ENCODE results near the gene CEMP1.
"Not testable (repeated sequence)": the region's sequence is repeated elsewhere in the genome, so short reads cannot be mapped to it uniquely, and the experiment has no call there.

DNA sequence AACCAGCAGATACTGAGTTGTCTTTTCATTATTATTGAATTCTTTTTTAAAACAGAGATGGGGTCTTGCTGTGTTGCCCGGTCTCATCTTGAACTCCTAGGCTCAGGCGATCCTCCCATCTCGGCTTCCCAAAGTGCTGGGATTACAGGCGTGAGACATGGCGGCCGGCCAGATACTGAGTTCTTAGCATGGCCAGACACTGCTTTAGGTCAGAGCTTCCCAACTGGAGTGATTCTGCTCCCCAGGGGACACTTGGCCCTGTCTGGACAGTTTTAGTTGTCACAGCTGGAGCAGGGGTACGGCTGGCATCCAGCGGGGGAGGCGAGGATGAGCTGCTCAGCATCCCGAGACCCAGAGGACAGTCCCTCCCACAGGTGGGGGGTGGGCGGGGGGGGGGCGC lies 47.7 kb upstream of the CEMP1 start:
- TF ChIP-seq, protein P1, sequence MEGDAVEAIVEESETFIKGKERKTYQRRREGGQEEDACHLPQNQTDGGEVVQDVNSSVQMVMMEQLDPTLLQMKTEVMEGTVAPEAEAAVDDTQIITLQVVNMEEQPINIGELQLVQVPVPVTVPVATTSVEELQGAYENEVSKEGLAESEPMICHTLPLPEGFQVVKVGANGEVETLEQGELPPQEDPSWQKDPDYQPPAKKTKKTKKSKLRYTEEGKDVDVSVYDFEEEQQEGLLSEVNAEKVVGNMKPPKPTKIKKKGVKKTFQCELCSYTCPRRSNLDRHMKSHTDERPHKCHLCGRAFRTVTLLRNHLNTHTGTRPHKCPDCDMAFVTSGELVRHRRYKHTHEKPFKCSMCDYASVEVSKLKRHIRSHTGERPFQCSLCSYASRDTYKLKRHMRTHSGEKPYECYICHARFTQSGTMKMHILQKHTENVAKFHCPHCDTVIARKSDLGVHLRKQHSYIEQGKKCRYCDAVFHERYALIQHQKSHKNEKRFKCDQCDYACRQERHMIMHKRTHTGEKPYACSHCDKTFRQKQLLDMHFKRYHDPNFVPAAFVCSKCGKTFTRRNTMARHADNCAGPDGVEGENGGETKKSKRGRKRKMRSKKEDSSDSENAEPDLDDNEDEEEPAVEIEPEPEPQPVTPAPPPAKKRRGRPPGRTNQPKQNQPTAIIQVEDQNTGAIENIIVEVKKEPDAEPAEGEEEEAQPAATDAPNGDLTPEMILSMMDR (IDR thresholded peaks at IDR 0.05), result not testable (repeated sequence)
- not testable (repeated sequence) for TF ChIP-seq EP300 (IDR thresholded peaks at IDR 0.05)

Measured in suprapubic skin (tissue), 3 donors.